ENCODE measurements around the gene ADAMTS18. TPM values are rescaled to one million over a fixed set of nuclear protein-coding genes. Genes with fewer than 3 reads are reported as not detected.

The ADAMTS18 gene
- total RNA-seq, 4 donors from 2014 or later = 0.20 to 0.79 (median 0.27) TPM; not detected in 1

GRCh38 chr16:77328768-77329167 is 106.1 kb downstream of the ADAMTS18 start:
- no peak overlapping the region for H3K27ac ChIP-seq
- TF ChIP-seq CTCF (IDR thresholded peaks at IDR 0.05) (no peak), EP300 (IDR thresholded peaks at IDR 0.05; ENCODE audit: low read depth) (no peak), POLR2AphosphoS5 (IDR thresholded peaks at IDR 0.05) (no peak), POLR2A (IDR thresholded peaks at IDR 0.05) (no peak)
- DNase-seq = no peak
- WGBS, 2 donors (ENCODE audit: low coverage in 1 of 2) = 67 to 68% methylated on average over 4 of the region's 4 CpGs
- intact Hi-C loops (cut with DNase I; ENCODE audit: low total_unique reads) (no loop called here), in situ Hi-C loops (cut with MboI; ENCODE audit: low pct_ligation_motif_present in 1 of 4, low pct_unique_long_range_greater_than_20kb in 1 of 4, low sequenced_read_pairs in 3 of 4) (no loop called here)
- no peaks in the 10 kb centered on the region for H3K4me1 ChIP-seq
- H3K4me3 ChIP-seq = no peak overlapping the region
- H3K27me3 ChIP-seq = peaks cover 2% of the 10 kb centered on the region
- no peaks in the 10 kb centered on the region for H3K36me3 ChIP-seq
- H3K9me3 ChIP-seq = no peaks in the 10 kb centered on the region

GRCh38 chr16:77328274-77328673 is 106.6 kb downstream of the ADAMTS18 start:
- DNase-seq = no peak
- Histone ChIP-seq H3K9me3 (no peaks in the 10 kb centered on the region), H3K36me3 (no peaks in the 10 kb centered on the region), H3K27ac (no peak overlapping the region), H3K4me1 (no peaks in the 10 kb centered on the region), H3K4me3 (no peak overlapping the region), H3K27me3 (peaks cover 3% of the 10 kb centered on the region)
- no peak for TF ChIP-seq EP300 (IDR thresholded peaks at IDR 0.05; ENCODE audit: low read depth)
- no peak for TF ChIP-seq POLR2AphosphoS5 (IDR thresholded peaks at IDR 0.05)
- no peak for TF ChIP-seq POLR2A (IDR thresholded peaks at IDR 0.05)
- no peak for TF ChIP-seq CTCF (IDR thresholded peaks at IDR 0.05)
- in situ Hi-C loops (cut with MboI; ENCODE audit: low pct_ligation_motif_present in 1 of 4, low pct_unique_long_range_greater_than_20kb in 1 of 4, low sequenced_read_pairs in 3 of 4) (no loop called here), intact Hi-C loops (cut with DNase I; ENCODE audit: low total_unique reads) (no loop called here)
- 68 to 76% methylated on average over 6 to 7 of the region's 7 CpGs for WGBS, 2 donors (ENCODE audit: low coverage in 1 of 2)

GRCh38 chr16:77327717-77328116 is 107.1 kb downstream of the ADAMTS18 start:
- no peaks in the 10 kb centered on the region for H3K9me3 ChIP-seq
- no peak for DNase-seq
- in situ Hi-C loops (cut with MboI; ENCODE audit: low pct_ligation_motif_present in 1 of 4, low pct_unique_long_range_greater_than_20kb in 1 of 4, low sequenced_read_pairs in 3 of 4) = no loop called here
- no peak for TF ChIP-seq EP300 (IDR thresholded peaks at IDR 0.05; ENCODE audit: low read depth)
- TF ChIP-seq CTCF (IDR thresholded peaks at IDR 0.05) = no peak
- TF ChIP-seq POLR2A (IDR thresholded peaks at IDR 0.05) = no peak
- no peak for TF ChIP-seq POLR2AphosphoS5 (IDR thresholded peaks at IDR 0.05)
- H3K27me3 ChIP-seq = peaks cover 3% of the 10 kb centered on the region
- H3K36me3 ChIP-seq = no peaks in the 10 kb centered on the region
- no peak overlapping the region for H3K27ac ChIP-seq
- WGBS, 2 donors (ENCODE audit: low coverage in 1 of 2) = 58 to 72% methylated on average over 2 of the region's 2 CpGs
- intact Hi-C loops (cut with DNase I; ENCODE audit: low total_unique reads) = no loop called here
- no peaks in the 10 kb centered on the region for H3K4me1 ChIP-seq
- no peak overlapping the region for H3K4me3 ChIP-seq

- 57 to 64% methylated on average over 3 of the region's 3 CpGs for WGBS, 2 donors (ENCODE audit: low coverage in 1 of 2)
- Histone ChIP-seq H3K27ac (no peak overlapping the region), H3K36me3 (no peaks in the 10 kb centered on the region), H3K9me3 (no peaks in the 10 kb centered on the region), H3K4me3 (no peak overlapping the region), H3K27me3 (peaks cover 3% of the 10 kb centered on the region), H3K4me1 (no peaks in the 10 kb centered on the region)
- DNase-seq = no peak
- intact Hi-C loops (cut with DNase I; ENCODE audit: low total_unique reads) (no loop called here), in situ Hi-C loops (cut with MboI; ENCODE audit: low pct_ligation_motif_present in 1 of 4, low pct_unique_long_range_greater_than_20kb in 1 of 4, low sequenced_read_pairs in 3 of 4) (no loop called here)
- TF ChIP-seq EP300 (IDR thresholded peaks at IDR 0.05; ENCODE audit: low read depth) = no peak
- no peak for TF ChIP-seq POLR2AphosphoS5 (IDR thresholded peaks at IDR 0.05)
- no peak for TF ChIP-seq POLR2A (IDR thresholded peaks at IDR 0.05)
- TF ChIP-seq CTCF (IDR thresholded peaks at IDR 0.05) = no peak
These were observed 110.1 kb downstream of the ADAMTS18 start for GRCh38 chr16:77324729-77325128.
